OCI-LY1 (cell line): Measurements from ENCODE around the gene TBC1D9B.

Source experiments
- EZH2 ChIP-seq: fragments of 200-600 bp; sonication (generic), shearing (Covaris generic); IDR thresholded peaks from 2 replicates; pipeline ENCODE4 v1.8.0; 2017; ENCODE audit warnings: borderline replicate concordance, mixed run types, mild to moderate bottlenecking, antibody characterized with exemption, low read length, moderate library complexity, mixed read lengths
- TF ChIP-seq, protein P1 (sequence below): fragments of 200-600 bp; sonication (generic), shearing (Covaris generic); IDR thresholded peaks from 2 replicates; pipeline ENCODE4 v1.5.1; 2017; ENCODE audit warnings: mild to moderate bottlenecking, antibody characterized with exemption, low read length, moderate library complexity, mixed read lengths

DNA sequence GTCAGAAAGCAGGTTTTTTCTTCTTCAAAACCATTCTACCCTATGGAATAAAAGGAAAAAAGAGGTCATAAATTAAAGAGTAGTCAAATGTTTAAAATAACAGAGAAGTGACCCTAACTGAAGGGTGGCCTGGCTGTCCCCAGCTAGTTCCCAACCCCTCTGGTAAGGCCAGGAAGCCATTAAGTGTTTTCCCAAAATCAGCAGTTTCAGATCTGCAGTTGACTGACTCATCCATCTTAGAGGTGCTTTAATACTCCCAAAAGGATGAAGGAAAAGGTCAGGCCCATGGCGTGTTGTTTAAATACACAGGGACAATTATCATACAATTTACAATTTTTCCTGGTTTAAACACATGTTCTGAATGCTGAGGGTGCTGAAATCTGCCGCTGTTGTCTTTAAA, 47.9 kb upstream of the TBC1D9B start:
- TF ChIP-seq, protein P1, sequence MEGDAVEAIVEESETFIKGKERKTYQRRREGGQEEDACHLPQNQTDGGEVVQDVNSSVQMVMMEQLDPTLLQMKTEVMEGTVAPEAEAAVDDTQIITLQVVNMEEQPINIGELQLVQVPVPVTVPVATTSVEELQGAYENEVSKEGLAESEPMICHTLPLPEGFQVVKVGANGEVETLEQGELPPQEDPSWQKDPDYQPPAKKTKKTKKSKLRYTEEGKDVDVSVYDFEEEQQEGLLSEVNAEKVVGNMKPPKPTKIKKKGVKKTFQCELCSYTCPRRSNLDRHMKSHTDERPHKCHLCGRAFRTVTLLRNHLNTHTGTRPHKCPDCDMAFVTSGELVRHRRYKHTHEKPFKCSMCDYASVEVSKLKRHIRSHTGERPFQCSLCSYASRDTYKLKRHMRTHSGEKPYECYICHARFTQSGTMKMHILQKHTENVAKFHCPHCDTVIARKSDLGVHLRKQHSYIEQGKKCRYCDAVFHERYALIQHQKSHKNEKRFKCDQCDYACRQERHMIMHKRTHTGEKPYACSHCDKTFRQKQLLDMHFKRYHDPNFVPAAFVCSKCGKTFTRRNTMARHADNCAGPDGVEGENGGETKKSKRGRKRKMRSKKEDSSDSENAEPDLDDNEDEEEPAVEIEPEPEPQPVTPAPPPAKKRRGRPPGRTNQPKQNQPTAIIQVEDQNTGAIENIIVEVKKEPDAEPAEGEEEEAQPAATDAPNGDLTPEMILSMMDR: no peak
- no peak for TF ChIP-seq EZH2
